Lower leg skin (tissue), 3 donors: Measurements from ENCODE around the gene PTPRN2.

ENCODE experiments used
- CTCF ChIP-seq, 3 donors: fragments of 450-650 bp; IDR thresholded peaks; one replicate each; pipeline ENCODE4 v1.5.1; 2016; ENCODE audit warnings: antibody characterized with exemption in 3 of 3, mild to moderate bottlenecking in 3 of 3, moderate library complexity in 2 of 3
- POLR2A ChIP-seq, 2 donors: fragments of 450-650 bp; IDR thresholded peaks; one replicate each; pipeline ENCODE4 v1.6.1; 2016 to 2017; ENCODE audit warnings: antibody characterized with exemption in 2 of 2, mild to moderate bottlenecking in 1 of 2, moderate library complexity in 1 of 2

GRCh38 chr7:157952841-157953645 is 634.6 kb downstream of the PTPRN2 start:
- TF ChIP-seq CTCF (IDR thresholded peaks at IDR 0.05), result no peak
- no peak for TF ChIP-seq POLR2A (IDR thresholded peaks at IDR 0.05)
